ENCODE results near the gene MDGA2. TPM values are rescaled to one million over a fixed set of nuclear protein-coding genes. Genes with fewer than 3 reads are reported as not detected.

Gene MDGA2
- total and polyA plus RNA-seq, 2 of the 13 experiments (the other 11 are each of a cell fraction or from before 2014, with no cell fraction given), result not detected

DNA sequence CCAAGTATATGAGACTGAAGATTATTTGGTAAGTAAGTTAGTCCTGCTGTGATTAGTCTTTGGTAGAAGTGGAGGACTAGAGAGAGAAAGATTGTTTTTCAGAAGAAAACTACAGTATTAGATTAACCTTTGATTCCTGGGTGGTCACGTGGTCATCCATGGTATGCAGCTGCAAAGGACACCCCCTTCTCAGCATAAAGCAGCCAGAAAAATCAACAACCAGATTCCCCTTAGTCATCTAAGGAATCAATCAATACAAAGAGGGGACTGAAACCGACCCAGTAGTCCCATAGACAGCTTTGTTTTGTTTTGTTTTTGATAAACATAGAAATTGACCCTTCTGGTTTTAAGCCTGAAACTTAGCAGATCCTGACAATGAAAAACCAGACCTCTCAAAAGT is 30.3 kb upstream of the MDGA2 start (continued):
- TF ChIP-seq, protein P1, sequence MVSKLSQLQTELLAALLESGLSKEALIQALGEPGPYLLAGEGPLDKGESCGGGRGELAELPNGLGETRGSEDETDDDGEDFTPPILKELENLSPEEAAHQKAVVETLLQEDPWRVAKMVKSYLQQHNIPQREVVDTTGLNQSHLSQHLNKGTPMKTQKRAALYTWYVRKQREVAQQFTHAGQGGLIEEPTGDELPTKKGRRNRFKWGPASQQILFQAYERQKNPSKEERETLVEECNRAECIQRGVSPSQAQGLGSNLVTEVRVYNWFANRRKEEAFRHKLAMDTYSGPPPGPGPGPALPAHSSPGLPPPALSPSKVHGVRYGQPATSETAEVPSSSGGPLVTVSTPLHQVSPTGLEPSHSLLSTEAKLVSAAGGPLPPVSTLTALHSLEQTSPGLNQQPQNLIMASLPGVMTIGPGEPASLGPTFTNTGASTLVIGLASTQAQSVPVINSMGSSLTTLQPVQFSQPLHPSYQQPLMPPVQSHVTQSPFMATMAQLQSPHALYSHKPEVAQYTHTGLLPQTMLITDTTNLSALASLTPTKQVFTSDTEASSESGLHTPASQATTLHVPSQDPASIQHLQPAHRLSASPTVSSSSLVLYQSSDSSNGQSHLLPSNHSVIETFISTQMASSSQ (IDR thresholded peaks at IDR 0.05; ENCODE audit: low read depth), result no peak
- TF ChIP-seq, protein P1 (CRISPR knock-in tag; IDR thresholded peaks at IDR 0.05; ENCODE audit: borderline replicate concordance), result no peak
- TF ChIP-seq, protein P2, sequence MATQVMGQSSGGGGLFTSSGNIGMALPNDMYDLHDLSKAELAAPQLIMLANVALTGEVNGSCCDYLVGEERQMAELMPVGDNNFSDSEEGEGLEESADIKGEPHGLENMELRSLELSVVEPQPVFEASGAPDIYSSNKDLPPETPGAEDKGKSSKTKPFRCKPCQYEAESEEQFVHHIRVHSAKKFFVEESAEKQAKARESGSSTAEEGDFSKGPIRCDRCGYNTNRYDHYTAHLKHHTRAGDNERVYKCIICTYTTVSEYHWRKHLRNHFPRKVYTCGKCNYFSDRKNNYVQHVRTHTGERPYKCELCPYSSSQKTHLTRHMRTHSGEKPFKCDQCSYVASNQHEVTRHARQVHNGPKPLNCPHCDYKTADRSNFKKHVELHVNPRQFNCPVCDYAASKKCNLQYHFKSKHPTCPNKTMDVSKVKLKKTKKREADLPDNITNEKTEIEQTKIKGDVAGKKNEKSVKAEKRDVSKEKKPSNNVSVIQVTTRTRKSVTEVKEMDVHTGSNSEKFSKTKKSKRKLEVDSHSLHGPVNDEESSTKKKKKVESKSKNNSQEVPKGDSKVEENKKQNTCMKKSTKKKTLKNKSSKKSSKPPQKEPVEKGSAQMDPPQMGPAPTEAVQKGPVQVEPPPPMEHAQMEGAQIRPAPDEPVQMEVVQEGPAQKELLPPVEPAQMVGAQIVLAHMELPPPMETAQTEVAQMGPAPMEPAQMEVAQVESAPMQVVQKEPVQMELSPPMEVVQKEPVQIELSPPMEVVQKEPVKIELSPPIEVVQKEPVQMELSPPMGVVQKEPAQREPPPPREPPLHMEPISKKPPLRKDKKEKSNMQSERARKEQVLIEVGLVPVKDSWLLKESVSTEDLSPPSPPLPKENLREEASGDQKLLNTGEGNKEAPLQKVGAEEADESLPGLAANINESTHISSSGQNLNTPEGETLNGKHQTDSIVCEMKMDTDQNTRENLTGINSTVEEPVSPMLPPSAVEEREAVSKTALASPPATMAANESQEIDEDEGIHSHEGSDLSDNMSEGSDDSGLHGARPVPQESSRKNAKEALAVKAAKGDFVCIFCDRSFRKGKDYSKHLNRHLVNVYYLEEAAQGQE (IDR thresholded peaks at IDR 0.05; ENCODE audit: borderline replicate concordance in 1 of 2, low read depth in 1 of 2, low read length in 2 of 2), result no peak
- TF ChIP-seq PHF21A (CRISPR knock-in tag; IDR thresholded peaks at IDR 0.05) (0 out of 2 replicates have a peak, but pooled peaks have one; percentile 43), ZBTB1 (CRISPR knock-in tag; IDR thresholded peaks at IDR 0.05; ENCODE audit: borderline replicate concordance) (no peak), BRD4 (CRISPR knock-in tag; IDR thresholded peaks at IDR 0.05) (no peak), KMT2B (CRISPR knock-in tag; IDR thresholded peaks at IDR 0.05) (no peak), ZNF510 (CRISPR knock-in tag; IDR thresholded peaks at IDR 0.05; ENCODE audit: low read depth) (no peak), ZNF670 (CRISPR knock-in tag; IDR thresholded peaks at IDR 0.05; ENCODE audit: borderline replicate concordance) (0 out of 2 replicates have a peak, but pooled peaks have one; percentile 20), ZNF619 (CRISPR knock-in tag; IDR thresholded peaks at IDR 0.05) (no peak), MAFK (conservative IDR thresholded peaks at IDR 0.05 in 1 of 2, IDR thresholded peaks at IDR 0.05 in 1 of 2; ENCODE audit: low read length in 2 of 2) (0 out of 4 replicates have a peak, but pooled peaks of 1 of the 2 experiments have one; percentile 1), SAP130 (CRISPR knock-in tag; IDR thresholded peaks at IDR 0.05; ENCODE audit: low read depth) (peak; percentile 14; the same call in 1 of the 2 replicates), XBP1 (CRISPR knock-in tag; IDR thresholded peaks at IDR 0.05) (no peak), RAD51 (IDR thresholded peaks at IDR 0.05; ENCODE audit: borderline replicate concordance) (peak; percentile 77; the same call in 1 of the 2 replicates)
- TF ChIP-seq, protein P3, sequence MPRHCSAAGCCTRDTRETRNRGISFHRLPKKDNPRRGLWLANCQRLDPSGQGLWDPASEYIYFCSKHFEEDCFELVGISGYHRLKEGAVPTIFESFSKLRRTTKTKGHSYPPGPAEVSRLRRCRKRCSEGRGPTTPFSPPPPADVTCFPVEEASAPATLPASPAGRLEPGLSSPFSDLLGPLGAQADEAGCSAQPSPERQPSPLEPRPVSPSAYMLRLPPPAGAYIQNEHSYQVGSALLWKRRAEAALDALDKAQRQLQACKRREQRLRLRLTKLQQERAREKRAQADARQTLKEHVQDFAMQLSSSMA (CRISPR knock-in tag; IDR thresholded peaks at IDR 0.05), result no peak
- TF ChIP-seq, protein P4, sequence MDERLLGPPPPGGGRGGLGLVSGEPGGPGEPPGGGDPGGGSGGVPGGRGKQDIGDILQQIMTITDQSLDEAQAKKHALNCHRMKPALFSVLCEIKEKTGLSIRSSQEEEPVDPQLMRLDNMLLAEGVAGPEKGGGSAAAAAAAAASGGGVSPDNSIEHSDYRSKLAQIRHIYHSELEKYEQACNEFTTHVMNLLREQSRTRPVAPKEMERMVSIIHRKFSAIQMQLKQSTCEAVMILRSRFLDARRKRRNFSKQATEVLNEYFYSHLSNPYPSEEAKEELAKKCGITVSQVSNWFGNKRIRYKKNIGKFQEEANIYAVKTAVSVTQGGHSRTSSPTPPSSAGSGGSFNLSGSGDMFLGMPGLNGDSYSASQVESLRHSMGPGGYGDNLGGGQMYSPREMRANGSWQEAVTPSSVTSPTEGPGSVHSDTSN (CRISPR knock-in tag; IDR thresholded peaks at IDR 0.05), result no peak
- TF ChIP-seq, protein P5, sequence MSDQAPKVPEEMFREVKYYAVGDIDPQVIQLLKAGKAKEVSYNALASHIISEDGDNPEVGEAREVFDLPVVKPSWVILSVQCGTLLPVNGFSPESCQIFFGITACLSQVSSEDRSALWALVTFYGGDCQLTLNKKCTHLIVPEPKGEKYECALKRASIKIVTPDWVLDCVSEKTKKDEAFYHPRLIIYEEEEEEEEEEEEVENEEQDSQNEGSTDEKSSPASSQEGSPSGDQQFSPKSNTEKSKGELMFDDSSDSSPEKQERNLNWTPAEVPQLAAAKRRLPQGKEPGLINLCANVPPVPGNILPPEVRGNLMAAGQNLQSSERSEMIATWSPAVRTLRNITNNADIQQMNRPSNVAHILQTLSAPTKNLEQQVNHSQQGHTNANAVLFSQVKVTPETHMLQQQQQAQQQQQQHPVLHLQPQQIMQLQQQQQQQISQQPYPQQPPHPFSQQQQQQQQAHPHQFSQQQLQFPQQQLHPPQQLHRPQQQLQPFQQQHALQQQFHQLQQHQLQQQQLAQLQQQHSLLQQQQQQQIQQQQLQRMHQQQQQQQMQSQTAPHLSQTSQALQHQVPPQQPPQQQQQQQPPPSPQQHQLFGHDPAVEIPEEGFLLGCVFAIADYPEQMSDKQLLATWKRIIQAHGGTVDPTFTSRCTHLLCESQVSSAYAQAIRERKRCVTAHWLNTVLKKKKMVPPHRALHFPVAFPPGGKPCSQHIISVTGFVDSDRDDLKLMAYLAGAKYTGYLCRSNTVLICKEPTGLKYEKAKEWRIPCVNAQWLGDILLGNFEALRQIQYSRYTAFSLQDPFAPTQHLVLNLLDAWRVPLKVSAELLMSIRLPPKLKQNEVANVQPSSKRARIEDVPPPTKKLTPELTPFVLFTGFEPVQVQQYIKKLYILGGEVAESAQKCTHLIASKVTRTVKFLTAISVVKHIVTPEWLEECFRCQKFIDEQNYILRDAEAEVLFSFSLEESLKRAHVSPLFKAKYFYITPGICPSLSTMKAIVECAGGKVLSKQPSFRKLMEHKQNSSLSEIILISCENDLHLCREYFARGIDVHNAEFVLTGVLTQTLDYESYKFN (CRISPR knock-in tag; conservative IDR thresholded peaks at IDR 0.05), result peak; percentile 68

Data from HepG2 (cell line).